Mucosa of descending colon (tissue), 3 donors: ENCODE results near the gene OSBPL2. TPM values are rescaled to one million over a fixed set of nuclear protein-coding genes. Genes with fewer than 3 reads are reported as not detected.
A peak's percentile ranks its signal among the peaks of the same experiment; 100 is the strongest.

Experiments
- ATAC-seq: fragments of 200-7000 bp; cut with Tn5 transposase; one replicate; pipeline ENCODE4 v1.9.1; 2020; ENCODE audit warnings: mild to moderate bottlenecking, moderate library complexity
- DNase-seq, 3 donors: peaks; one replicate each; pipeline ENCODE4 v3.0.0-alpha.2; 2020
- H3K36me3 ChIP-seq: fragments of 200-600 bp; one replicate; pipeline ENCODE4 v1.8.0; 2021; ENCODE audit warnings: low read depth, mild to moderate bottlenecking
- H3K4me1 ChIP-seq: fragments of 200-600 bp; one replicate; pipeline ENCODE4 v1.8.0; 2021; ENCODE audit warnings: low read depth, mild to moderate bottlenecking
- H3K4me3 ChIP-seq: fragments of 200-600 bp; one replicate; pipeline ENCODE4 v1.8.0; 2021; ENCODE audit warnings: mild to moderate bottlenecking
- H3K9me3 ChIP-seq: fragments of 200-600 bp; one replicate; pipeline ENCODE4 v1.8.0; 2021; ENCODE audit warnings: mild to moderate bottlenecking
- CTCF ChIP-seq: fragments of 200-600 bp; IDR thresholded peaks from one replicate; pipeline ENCODE4 v1.8.0; 2022; ENCODE audit warnings: antibody characterized with exemption, mild to moderate bottlenecking
- intact Hi-C, 2 donors: fragments of 100-400 bp; cut with DNase I in 1 of 2; cut with micrococcal nuclease in 1 of 2; formaldehyde crosslinking; loops; one replicate each; pipeline versions ENCODE4 v1.11.0 to v1.11.1; 2022; cut with DNase I, micrococcal nuclease
- total RNA-seq, 3 donors: library from RNA; stranded (reverse); fragmentation: NEBNext Ultra II Directional in 2 of 3; extraction: Animal tissue kit (Norgen Biotek cat#: 25700) in 2 of 3; gene quantifications; one replicate each; pipeline versions ENCODE4 v1.2.1 to v1.2.4, GENCODE V29; 2021 to 2023
- donor health status: DM: no; HTN: no; CAD: no; lungs with moderate emphysema.
- donor health status: DM: no; HTN: no; CAD: no.
- donor health status: DM: no; HTN: yes; CAD: no.

OSBPL2 gene
- total RNA-seq, 3 donors from 2014 or later = 87.0 to 111 (median 91.6) TPM

GRCh38 chr20:62303062-62303339 lies 64.7 kb downstream of the OSBPL2 start:
- Histone ChIP-seq H3K4me1 (peaks cover 18% of the 10 kb centered on the region), H3K4me3 (peak overlapping the region; percentile 94), H3K36me3 (peaks cover 17% of the 10 kb centered on the region), H3K9me3 (no peaks in the 10 kb centered on the region)
- DNase-seq = no peak
- ATAC-seq = no peak
- intact Hi-C loops = loop anchor here (5.0 kb wide), 1 partner anchor 84 kb away; the partner anchor contains the start of gene RPS21 (in 2 of the 2)
- TF ChIP-seq CTCF = no peak

GRCh38 chr20:62303340-62304226 lies 65.3 kb downstream of the OSBPL2 start:
- intact Hi-C loops = loop anchor here (5.0 kb wide), 1 partner anchor 84 kb away; the partner anchor contains the start of gene RPS21 (in 2 of the 2)
- Histone ChIP-seq H3K9me3 (no peaks in the 10 kb centered on the region), H3K36me3 (peaks cover 21% of the 10 kb centered on the region), H3K4me1 (peaks cover 18% of the 10 kb centered on the region), H3K4me3 (peak overlapping the region; percentile 94)
- ATAC-seq (peak; percentile 11), DNase-seq (peak in 2 of 3 donors; percentile 34 to 47)
- no peak for TF ChIP-seq CTCF

- H3K36me3 ChIP-seq = peaks cover 21% of the 10 kb centered on the region
- peak overlapping the region; percentile 94 for H3K4me3 ChIP-seq
- ATAC-seq (no peak), DNase-seq (no peak)
- no peaks in the 10 kb centered on the region for H3K9me3 ChIP-seq
- no peak for TF ChIP-seq CTCF
- peaks cover 18% of the 10 kb centered on the region for H3K4me1 ChIP-seq
- intact Hi-C loops = loop anchor here (5.0 kb wide), 1 partner anchor 83 kb away; the partner anchor contains the start of gene RPS21 (in 2 of the 2)
Measured at GRCh38 chr20:62304331-62305148, 66.2 kb downstream of the OSBPL2 start.

- intact Hi-C loops = no loop called here
- H3K4me1 ChIP-seq = peaks cover 18% of the 10 kb centered on the region
- ATAC-seq = no peak
- DNase-seq = no peak
- TF ChIP-seq CTCF = no peak
- no peak overlapping the region for H3K4me3 ChIP-seq
- H3K9me3 ChIP-seq = no peaks in the 10 kb centered on the region
- peaks cover 21% of the 10 kb centered on the region for H3K36me3 ChIP-seq
Measured at GRCh38 chr20:62305149-62305764, 66.9 kb downstream of the OSBPL2 start.

GRCh38 chr20:62305765-62306413 lies 67.6 kb downstream of the OSBPL2 start:
- no peaks in the 10 kb centered on the region for H3K9me3 ChIP-seq
- H3K4me1 ChIP-seq = peaks cover 18% of the 10 kb centered on the region
- TF ChIP-seq CTCF = no peak
- H3K36me3 ChIP-seq = peaks cover 21% of the 10 kb centered on the region
- no peak overlapping the region for H3K4me3 ChIP-seq
- no peak for ATAC-seq
- intact Hi-C loops = no loop called here
- no peak for DNase-seq
